ENCODE measurements around the gene GPR142. TPM values are rescaled to one million over a fixed set of nuclear protein-coding genes. Genes with fewer than 3 reads are reported as not detected.

The GPR142 gene
- total RNA-seq, 1 experiment from 2014 or later = not detected

DNA sequence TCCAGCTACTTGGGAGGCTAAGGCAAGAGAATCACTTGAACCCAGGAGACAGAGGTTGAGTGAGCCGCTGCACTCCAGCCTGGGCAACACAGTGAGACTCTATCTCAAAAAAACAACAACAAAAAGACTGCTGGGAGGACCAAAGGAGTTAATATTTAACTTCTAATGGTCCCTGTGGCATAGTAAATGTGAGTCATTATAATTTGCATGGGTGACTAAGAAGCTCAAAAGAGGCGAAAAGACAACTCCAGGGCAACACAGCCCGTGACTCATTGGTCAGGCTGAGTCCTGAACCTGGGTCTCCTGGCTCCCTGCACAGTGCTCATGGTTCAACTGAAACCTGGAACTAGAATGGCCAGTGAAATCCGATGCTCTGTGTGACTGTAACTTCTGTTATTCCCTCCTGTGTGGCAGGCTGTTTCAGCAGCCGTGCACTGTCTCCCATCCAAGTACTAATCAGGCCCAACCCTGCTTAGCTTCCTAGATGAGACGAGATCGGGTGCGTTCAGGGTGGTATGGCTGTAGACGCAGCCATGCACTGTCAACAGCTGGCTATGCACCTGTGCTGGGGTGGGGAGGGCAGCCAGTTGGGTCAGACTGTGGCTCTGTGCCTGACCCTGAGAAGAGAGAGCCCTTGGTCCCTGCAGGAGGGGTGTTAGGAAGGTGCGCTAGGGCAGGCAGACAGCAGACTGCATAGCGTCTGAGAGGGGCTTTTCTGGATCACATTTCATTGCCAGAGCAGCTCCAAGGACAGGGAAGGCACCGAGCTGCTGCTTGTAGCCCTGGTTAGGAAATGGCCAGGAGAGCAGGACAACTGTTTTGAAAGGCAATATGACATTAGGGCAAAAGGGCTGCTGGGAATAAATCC lies 50.1 kb downstream of the GPR142 start:
- no peak overlapping the region for H3K27ac Mint-ChIP-seq
- H3K27me3 Mint-ChIP-seq (ENCODE audit: low read depth) = no peaks in the 10 kb centered on the region; the same call in 1 of the 2 replicates
- H3K4me1 Mint-ChIP-seq = peaks cover 6% of the 10 kb centered on the region; the same call in 1 of the 2 replicates
- no peaks in the 10 kb centered on the region for H3K36me3 Mint-ChIP-seq
- ChIA-PET CTCF (interaction anchor here (0.9 to 1.8 kb wide), 4 partner anchors 20 to 50 kb away, joined by 3 to 6 read pairs (median 4); no protein-coding TSS in a partner anchor), POLR2A (no interaction called here)
- TF ChIP-seq TP53 (CRISPR knock-in tag; IDR thresholded peaks at IDR 0.05) (no peak), RORB (CRISPR knock-in tag; IDR thresholded peaks at IDR 0.05) (no peak), NFE2L1 (CRISPR knock-in tag; IDR thresholded peaks at IDR 0.05) (no peak), ZNF219 (CRISPR knock-in tag; IDR thresholded peaks at IDR 0.05; ENCODE audit: borderline replicate concordance) (no peak), SMAD3 (CRISPR knock-in tag; IDR thresholded peaks at IDR 0.05; ENCODE audit: borderline replicate concordance) (no peak), GABPB1 (CRISPR knock-in tag; IDR thresholded peaks at IDR 0.05) (peak; percentile 41; the same call in 1 of the 2 replicates)
- TF ChIP-seq, protein P1, sequence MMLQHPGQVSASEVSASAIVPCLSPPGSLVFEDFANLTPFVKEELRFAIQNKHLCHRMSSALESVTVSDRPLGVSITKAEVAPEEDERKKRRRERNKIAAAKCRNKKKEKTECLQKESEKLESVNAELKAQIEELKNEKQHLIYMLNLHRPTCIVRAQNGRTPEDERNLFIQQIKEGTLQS (CRISPR knock-in tag; conservative IDR thresholded peaks at IDR 0.05) = no peak
- TF ChIP-seq, protein P2, sequence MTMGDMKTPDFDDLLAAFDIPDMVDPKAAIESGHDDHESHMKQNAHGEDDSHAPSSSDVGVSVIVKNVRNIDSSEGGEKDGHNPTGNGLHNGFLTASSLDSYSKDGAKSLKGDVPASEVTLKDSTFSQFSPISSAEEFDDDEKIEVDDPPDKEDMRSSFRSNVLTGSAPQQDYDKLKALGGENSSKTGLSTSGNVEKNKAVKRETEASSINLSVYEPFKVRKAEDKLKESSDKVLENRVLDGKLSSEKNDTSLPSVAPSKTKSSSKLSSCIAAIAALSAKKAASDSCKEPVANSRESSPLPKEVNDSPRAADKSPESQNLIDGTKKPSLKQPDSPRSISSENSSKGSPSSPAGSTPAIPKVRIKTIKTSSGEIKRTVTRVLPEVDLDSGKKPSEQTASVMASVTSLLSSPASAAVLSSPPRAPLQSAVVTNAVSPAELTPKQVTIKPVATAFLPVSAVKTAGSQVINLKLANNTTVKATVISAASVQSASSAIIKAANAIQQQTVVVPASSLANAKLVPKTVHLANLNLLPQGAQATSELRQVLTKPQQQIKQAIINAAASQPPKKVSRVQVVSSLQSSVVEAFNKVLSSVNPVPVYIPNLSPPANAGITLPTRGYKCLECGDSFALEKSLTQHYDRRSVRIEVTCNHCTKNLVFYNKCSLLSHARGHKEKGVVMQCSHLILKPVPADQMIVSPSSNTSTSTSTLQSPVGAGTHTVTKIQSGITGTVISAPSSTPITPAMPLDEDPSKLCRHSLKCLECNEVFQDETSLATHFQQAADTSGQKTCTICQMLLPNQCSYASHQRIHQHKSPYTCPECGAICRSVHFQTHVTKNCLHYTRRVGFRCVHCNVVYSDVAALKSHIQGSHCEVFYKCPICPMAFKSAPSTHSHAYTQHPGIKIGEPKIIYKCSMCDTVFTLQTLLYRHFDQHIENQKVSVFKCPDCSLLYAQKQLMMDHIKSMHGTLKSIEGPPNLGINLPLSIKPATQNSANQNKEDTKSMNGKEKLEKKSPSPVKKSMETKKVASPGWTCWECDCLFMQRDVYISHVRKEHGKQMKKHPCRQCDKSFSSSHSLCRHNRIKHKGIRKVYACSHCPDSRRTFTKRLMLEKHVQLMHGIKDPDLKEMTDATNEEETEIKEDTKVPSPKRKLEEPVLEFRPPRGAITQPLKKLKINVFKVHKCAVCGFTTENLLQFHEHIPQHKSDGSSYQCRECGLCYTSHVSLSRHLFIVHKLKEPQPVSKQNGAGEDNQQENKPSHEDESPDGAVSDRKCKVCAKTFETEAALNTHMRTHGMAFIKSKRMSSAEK (CRISPR knock-in tag; IDR thresholded peaks at IDR 0.05; ENCODE audit: borderline replicate concordance) = no peak
- TF ChIP-seq, protein P3, sequence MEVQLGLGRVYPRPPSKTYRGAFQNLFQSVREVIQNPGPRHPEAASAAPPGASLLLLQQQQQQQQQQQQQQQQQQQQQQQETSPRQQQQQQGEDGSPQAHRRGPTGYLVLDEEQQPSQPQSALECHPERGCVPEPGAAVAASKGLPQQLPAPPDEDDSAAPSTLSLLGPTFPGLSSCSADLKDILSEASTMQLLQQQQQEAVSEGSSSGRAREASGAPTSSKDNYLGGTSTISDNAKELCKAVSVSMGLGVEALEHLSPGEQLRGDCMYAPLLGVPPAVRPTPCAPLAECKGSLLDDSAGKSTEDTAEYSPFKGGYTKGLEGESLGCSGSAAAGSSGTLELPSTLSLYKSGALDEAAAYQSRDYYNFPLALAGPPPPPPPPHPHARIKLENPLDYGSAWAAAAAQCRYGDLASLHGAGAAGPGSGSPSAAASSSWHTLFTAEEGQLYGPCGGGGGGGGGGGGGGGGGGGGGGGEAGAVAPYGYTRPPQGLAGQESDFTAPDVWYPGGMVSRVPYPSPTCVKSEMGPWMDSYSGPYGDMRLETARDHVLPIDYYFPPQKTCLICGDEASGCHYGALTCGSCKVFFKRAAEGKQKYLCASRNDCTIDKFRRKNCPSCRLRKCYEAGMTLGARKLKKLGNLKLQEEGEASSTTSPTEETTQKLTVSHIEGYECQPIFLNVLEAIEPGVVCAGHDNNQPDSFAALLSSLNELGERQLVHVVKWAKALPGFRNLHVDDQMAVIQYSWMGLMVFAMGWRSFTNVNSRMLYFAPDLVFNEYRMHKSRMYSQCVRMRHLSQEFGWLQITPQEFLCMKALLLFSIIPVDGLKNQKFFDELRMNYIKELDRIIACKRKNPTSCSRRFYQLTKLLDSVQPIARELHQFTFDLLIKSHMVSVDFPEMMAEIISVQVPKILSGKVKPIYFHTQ (CRISPR knock-in tag; IDR thresholded peaks at IDR 0.05) = no peak
- ATAC-seq (peak; percentile 18), DNase-seq (ENCODE audit: low spot score) (no peak)
- no peak overlapping the region for H3K4me3 Mint-ChIP-seq
- peaks cover 1% of the 10 kb centered on the region for H3K9me3 Mint-ChIP-seq

DNA sequence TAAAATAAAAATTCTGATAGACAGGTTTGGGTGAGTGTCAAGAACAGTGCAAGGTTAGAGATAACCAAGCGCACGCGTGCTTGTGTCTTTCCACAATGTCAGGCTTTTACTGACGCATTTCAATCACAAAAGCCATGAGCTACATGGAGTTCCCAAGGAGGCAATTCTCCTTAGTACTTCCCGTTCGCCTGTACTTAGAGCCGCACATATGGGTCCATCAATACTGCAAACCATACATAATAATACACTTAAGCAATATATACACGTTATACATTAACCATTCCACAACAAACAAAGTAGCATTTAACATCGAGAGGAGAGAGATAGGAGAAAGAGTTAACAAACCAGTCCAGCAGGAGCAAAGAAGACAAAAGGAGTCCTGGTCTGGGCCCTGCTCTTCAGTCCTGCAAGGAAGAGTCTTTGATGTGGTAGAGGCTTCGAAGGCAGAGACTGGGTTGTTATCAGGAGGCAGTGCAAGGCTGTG lies 52.7 kb downstream of the GPR142 start:
- Mint-ChIP-seq H3K36me3 (no peaks in the 10 kb centered on the region), H3K9me3 (peaks cover 4% of the 10 kb centered on the region), H3K27ac (no peak overlapping the region), H3K4me1 (peaks cover 6% of the 10 kb centered on the region; the same call in 1 of the 2 replicates), H3K4me3 (no peak overlapping the region), H3K27me3 (ENCODE audit: low read depth) (no peaks in the 10 kb centered on the region; the same call in 1 of the 2 replicates)
- CTCF ChIA-PET = no interaction called here
- POLR2A ChIA-PET = no interaction called here
- TF ChIP-seq IRF2 (CRISPR knock-in tag; IDR thresholded peaks at IDR 0.05; ENCODE audit: borderline replicate concordance, low read depth) (no peak), SMAD3 (CRISPR knock-in tag; IDR thresholded peaks at IDR 0.05; ENCODE audit: borderline replicate concordance) (no peak), EMX1 (CRISPR knock-in tag; IDR thresholded peaks at IDR 0.05) (no peak), TCF7 (CRISPR knock-in tag; IDR thresholded peaks at IDR 0.05; ENCODE audit: low read depth) (no peak), TP53 (CRISPR knock-in tag; IDR thresholded peaks at IDR 0.05) (no peak), FOXP1 (CRISPR knock-in tag; IDR thresholded peaks at IDR 0.05; ENCODE audit: borderline replicate concordance) (no peak), ZNF423 (CRISPR knock-in tag; IDR thresholded peaks at IDR 0.05) (no peak), ATF1 (CRISPR knock-in tag; IDR thresholded peaks at IDR 0.05) (no peak), CREM (CRISPR knock-in tag; IDR thresholded peaks at IDR 0.05) (no peak)
- TF ChIP-seq, protein P4, sequence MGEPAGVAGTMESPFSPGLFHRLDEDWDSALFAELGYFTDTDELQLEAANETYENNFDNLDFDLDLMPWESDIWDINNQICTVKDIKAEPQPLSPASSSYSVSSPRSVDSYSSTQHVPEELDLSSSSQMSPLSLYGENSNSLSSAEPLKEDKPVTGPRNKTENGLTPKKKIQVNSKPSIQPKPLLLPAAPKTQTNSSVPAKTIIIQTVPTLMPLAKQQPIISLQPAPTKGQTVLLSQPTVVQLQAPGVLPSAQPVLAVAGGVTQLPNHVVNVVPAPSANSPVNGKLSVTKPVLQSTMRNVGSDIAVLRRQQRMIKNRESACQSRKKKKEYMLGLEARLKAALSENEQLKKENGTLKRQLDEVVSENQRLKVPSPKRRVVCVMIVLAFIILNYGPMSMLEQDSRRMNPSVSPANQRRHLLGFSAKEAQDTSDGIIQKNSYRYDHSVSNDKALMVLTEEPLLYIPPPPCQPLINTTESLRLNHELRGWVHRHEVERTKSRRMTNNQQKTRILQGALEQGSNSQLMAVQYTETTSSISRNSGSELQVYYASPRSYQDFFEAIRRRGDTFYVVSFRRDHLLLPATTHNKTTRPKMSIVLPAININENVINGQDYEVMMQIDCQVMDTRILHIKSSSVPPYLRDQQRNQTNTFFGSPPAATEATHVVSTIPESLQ (CRISPR knock-in tag; IDR thresholded peaks at IDR 0.05) = no peak
- TF ChIP-seq, protein P3 (CRISPR knock-in tag; IDR thresholded peaks at IDR 0.05) = no peak
- TF ChIP-seq, protein P5, sequence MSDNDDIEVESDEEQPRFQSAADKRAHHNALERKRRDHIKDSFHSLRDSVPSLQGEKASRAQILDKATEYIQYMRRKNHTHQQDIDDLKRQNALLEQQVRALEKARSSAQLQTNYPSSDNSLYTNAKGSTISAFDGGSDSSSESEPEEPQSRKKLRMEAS (CRISPR knock-in tag; IDR thresholded peaks at IDR 0.05) = no peak
- ATAC-seq = no peak
- no peak for DNase-seq (ENCODE audit: low spot score)
